Stomach (tissue), 9 donors: ENCODE data around the gene F3. TPM values are rescaled to one million over a fixed set of nuclear protein-coding genes. Genes with fewer than 3 reads are reported as not detected.

ENCODE experiments used
- DNase-seq, 2 donors: peaks; one replicate each; pipeline versions ENCODE4 v3.0.0 to v3.0.0-alpha.2; 2013 to 2019
- H3K27ac ChIP-seq, 5 donors: fragments of 200-600 bp in 4 of 5; sonication (generic) in 4 of 5; one replicate each; pipeline ENCODE4 v1.5.1; 2013 to 2019; ENCODE audit warnings: mild to moderate bottlenecking in 1 of 5, moderate library complexity in 1 of 5
- H3K27me3 ChIP-seq, 3 donors: fragments of 200-600 bp; sonication (generic); one replicate each; pipeline ENCODE4 v1.5.1; 2017 to 2019; ENCODE audit warnings: mixed run types in 1 of 3
- H3K36me3 ChIP-seq, 4 donors: fragments of 200-600 bp; sonication (generic); 1 replicate in 3 of 4; 2 replicates in 1 of 4; pipeline ENCODE4 v1.5.1; 2016 to 2019
- H3K4me1 ChIP-seq, 4 donors: fragments of 200-600 bp; sonication (generic); one replicate each; pipeline ENCODE4 v1.5.1; 2016 to 2019
- H3K4me3 ChIP-seq, 4 donors: fragments of 200-600 bp; sonication (generic) in 3 of 4; one replicate each; pipeline ENCODE4 v1.5.1; 2016 to 2019; ENCODE audit warnings: mild to moderate bottlenecking in 1 of 4
- H3K9me3 ChIP-seq, 4 donors: fragments of 200-600 bp; sonication (generic); one replicate each; pipeline ENCODE4 v1.5.1; 2016 to 2019
- CTCF ChIP-seq, 7 experiments: fragments of 450-650 bp in 4 of 7; fragments of 200-600 bp in 3 of 7; sonication (generic) in 3 of 7; IDR thresholded peaks; one replicate each; pipeline ENCODE4 v1.5.1; 2016 to 2019; ENCODE audit warnings: antibody characterized with exemption in 7 of 7, control low read depth in 2 of 7, mild to moderate bottlenecking in 1 of 7
- EP300 ChIP-seq: sonication (generic); formaldehyde crosslinking; IDR thresholded peaks from one replicate; pipeline ENCODE4 v1.6.1; 2017; ENCODE audit warnings: antibody characterized with exemption
- POLR2A ChIP-seq, 4 donors: fragments of 450-650 bp; IDR thresholded peaks; one replicate each; pipeline ENCODE4 v1.6.1; 2016; ENCODE audit warnings: antibody characterized with exemption in 4 of 4, control low read depth in 2 of 4, mild to moderate bottlenecking in 1 of 4, moderate library complexity in 1 of 4
- POLR2AphosphoS5 ChIP-seq, 3 donors: sonication (generic); formaldehyde crosslinking; IDR thresholded peaks; one replicate each; pipeline ENCODE4 v1.6.1; 2016; ENCODE audit warnings: antibody characterized with exemption in 3 of 3
- WGBS, 5 donors: extraction: QIAGEN DNeasy Blood & Tissue Kit in 3 of 5; methylation state at CpG; one replicate each; pipeline versions ENCODE4 v1.1.5 to v1.1.7; 2013 to 2018; 5-methylcytosine and 5-hydroxymethylcytosine counted together
- intact Hi-C: fragments of 100-400 bp; cut with DNase I; formaldehyde crosslinking; loops from one replicate; pipeline ENCODE4 v1.15.1; 2023; ENCODE audit warnings: low total_unique reads
- polyA plus RNA-seq, 3 donors: library from polyadenylated mRNA; stranded (reverse); fragments of 200-250 nt; gene quantifications; one replicate each; pipeline ENCODE4 v1.2.3, GENCODE V29; 2013
- total RNA-seq, 5 donors: library from RNA; depleted of rRNA; stranded (reverse); fragments of >200 nt; gene quantifications; one replicate each; pipeline versions ENCODE4 v1.1.0 to v1.2.3, GENCODE V29; 2014 to 2016
- donor health status: healthy with polysubstance abuse.
- donor health status: Bipolar disorder and iron deficiency.
- donor health status: healthy.

Gene F3
- total and polyA plus RNA-seq, 8 donors: 36.6 to 206 (median 81.7) TPM

- DNase-seq: no peak
- no peaks in the 10 kb centered on the region for H3K9me3 ChIP-seq
- TF ChIP-seq CTCF (IDR thresholded peaks at IDR 0.05): no peak
- TF ChIP-seq EP300: no peak
- TF ChIP-seq POLR2A (IDR thresholded peaks at IDR 0.05): no peak
- TF ChIP-seq POLR2AphosphoS5 (IDR thresholded peaks at IDR 0.05): no peak
- peaks cover 22 to 83% (median 74%) of the 10 kb centered on the region in 4 donors for H3K36me3 ChIP-seq
- no peaks in the 10 kb centered on the region for H3K4me1 ChIP-seq
- intact Hi-C loops: no loop called here
- 81 to 92% (median 83%) methylated on average over 2 of the region's 2 CpGs for WGBS, 5 donors
- H3K4me3 ChIP-seq: no peak overlapping the region
- no peaks in the 10 kb centered on the region for H3K27me3 ChIP-seq
- no peak overlapping the region for H3K27ac ChIP-seq
Measured at GRCh38 chr1:94501426-94501825, 40.1 kb downstream of the F3 start.

DNA sequence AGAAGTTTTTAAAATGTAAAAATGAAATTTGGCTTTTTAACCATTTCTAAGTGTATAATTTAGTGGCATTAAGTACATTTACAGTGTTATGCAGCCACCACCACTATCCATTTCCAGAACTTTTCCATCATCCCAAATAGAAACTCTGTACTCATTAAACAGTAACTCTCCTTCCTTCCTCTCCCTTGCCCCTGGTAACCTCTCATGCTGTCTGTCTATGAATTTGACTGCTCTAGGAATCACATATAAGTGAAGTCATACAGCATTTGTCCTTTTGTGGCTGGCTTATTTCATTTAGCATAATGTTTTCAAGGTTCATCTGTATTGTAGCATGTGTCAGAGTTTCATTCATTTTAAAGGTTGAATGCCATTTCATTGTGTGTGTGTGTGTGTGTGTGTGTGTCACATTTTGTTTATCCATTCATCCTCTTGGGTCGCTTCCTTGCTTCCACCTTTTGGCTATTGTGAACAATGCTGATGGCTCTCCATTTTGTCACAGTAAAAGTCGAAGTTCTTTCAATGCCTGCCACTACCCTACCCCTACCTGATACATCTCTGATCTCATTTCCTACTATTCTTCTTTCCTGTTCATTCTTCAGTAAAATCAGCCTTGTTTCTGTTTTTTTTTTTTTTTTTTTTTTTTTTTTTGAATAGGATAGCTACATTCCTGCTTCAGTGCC is 45.3 kb downstream of the F3 start:
- Histone ChIP-seq H3K4me3 (no peak overlapping the region), H3K9me3 (no peaks in the 10 kb centered on the region), H3K4me1 (peaks cover 0 to 8% (median 3%) of the 10 kb centered on the region in 4 donors), H3K36me3 (peaks cover 17 to 60% (median 53%) of the 10 kb centered on the region in 4 donors), H3K27ac (no peak overlapping the region), H3K27me3 (no peaks in the 10 kb centered on the region)
- intact Hi-C loops: no loop called here
- WGBS, 5 donors: 82 to 95% (median 90%) methylated on average over 2 of the region's 2 CpGs
- no peak for TF ChIP-seq EP300
- TF ChIP-seq POLR2AphosphoS5 (IDR thresholded peaks at IDR 0.05): no peak
- no peak for DNase-seq

DNA sequence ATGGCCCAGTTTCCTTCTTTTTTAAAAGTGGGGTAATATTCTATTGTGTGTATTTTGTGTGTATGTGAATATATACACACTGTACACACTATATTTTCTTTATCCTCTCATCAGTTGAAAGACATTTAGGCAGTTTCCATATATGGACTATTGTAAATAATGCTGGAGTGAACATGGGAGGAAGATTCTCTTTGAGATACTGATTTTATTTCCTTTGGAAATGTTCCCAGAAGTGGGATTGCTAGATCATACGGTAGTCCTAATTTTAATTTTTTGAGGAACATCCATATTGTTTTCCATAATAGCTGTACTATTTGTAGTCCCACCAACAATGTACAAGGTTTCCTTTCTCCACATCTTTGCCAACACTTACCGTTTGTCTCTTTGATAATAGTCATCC is 51.0 kb downstream of the F3 start:
- TF ChIP-seq POLR2AphosphoS5 (IDR thresholded peaks at IDR 0.05) (no peak), EP300 (no peak), POLR2A (IDR thresholded peaks at IDR 0.05) (no peak), CTCF (IDR thresholded peaks at IDR 0.05) (no peak)
- H3K36me3 ChIP-seq: peaks cover 9 to 75% (median 59%) of the 10 kb centered on the region in 4 donors
- no peak for DNase-seq
- intact Hi-C loops: no loop called here
- H3K9me3 ChIP-seq: no peaks in the 10 kb centered on the region
- 58 to 82% (median 64%) methylated on average over 2 of the region's 2 CpGs for WGBS, 5 donors
- peaks cover 0 to 8% (median 3%) of the 10 kb centered on the region in 4 donors for H3K4me1 ChIP-seq
- H3K27ac ChIP-seq: no peak overlapping the region
- no peak overlapping the region for H3K4me3 ChIP-seq
- no peaks in the 10 kb centered on the region for H3K27me3 ChIP-seq

- Histone ChIP-seq H3K9me3 (no peaks in the 10 kb centered on the region), H3K27me3 (no peaks in the 10 kb centered on the region), H3K36me3 (peaks cover 22 to 83% (median 79%) of the 10 kb centered on the region in 4 donors), H3K27ac (no peak overlapping the region), H3K4me1 (peaks cover 0 to 5% (median 2%) of the 10 kb centered on the region in 4 donors), H3K4me3 (no peak overlapping the region)
- DNase-seq: no peak
- WGBS, 5 donors: 47 to 74% (median 55%) methylated on average over 5 of the region's 5 CpGs
- intact Hi-C loops: no loop called here
- no peak for TF ChIP-seq POLR2A (IDR thresholded peaks at IDR 0.05)
- TF ChIP-seq POLR2AphosphoS5 (IDR thresholded peaks at IDR 0.05): no peak
- TF ChIP-seq EP300: no peak
- no peak for TF ChIP-seq CTCF (IDR thresholded peaks at IDR 0.05)
Measured at GRCh38 chr1:94486990-94487389, 54.6 kb downstream of the F3 start.

- H3K9me3 ChIP-seq: no peaks in the 10 kb centered on the region
- WGBS, 5 donors: 6 to 15% (median 12%) methylated on average over 4 of the region's 4 CpGs
- H3K27me3 ChIP-seq: no peaks in the 10 kb centered on the region
- peak overlapping the region in 1 of 5 donors; percentile 16 for H3K27ac ChIP-seq
- no peak overlapping the region for H3K4me3 ChIP-seq
- H3K36me3 ChIP-seq: peaks cover 13 to 60% (median 51%) of the 10 kb centered on the region in 4 donors
- intact Hi-C loops: no loop called here
- peak; percentile 64 to 87 for DNase-seq
- H3K4me1 ChIP-seq: peaks cover 5 to 28% (median 13%) of the 10 kb centered on the region in 4 donors
- no peak for TF ChIP-seq POLR2A (IDR thresholded peaks at IDR 0.05)
- TF ChIP-seq CTCF (IDR thresholded peaks at IDR 0.05): peak in 5 of 7 experiments; percentile 68 to 88 (median 82)
- no peak for TF ChIP-seq EP300
- peak in 2 of 3 donors; percentile 39 to 77 for TF ChIP-seq POLR2AphosphoS5 (IDR thresholded peaks at IDR 0.05)
Measured at GRCh38 chr1:94481473-94481933, 60.1 kb downstream of the F3 start.
